A549 (cell line): ENCODE results near the gene TXLNG. TPM values are rescaled to one million over a fixed set of nuclear protein-coding genes. Genes with fewer than 3 reads are reported as not detected.

Experiments used
- ATAC-seq, 2 experiments: fragments of 200-7000 bp in 1 of 2; fragments of >200 bp in 1 of 2; cut with Nextera tagmentation in 1 of 2; cut with Tn5 transposase in 1 of 2; 3 replicates each; pipeline versions ENCODE4 v1.8.0 to v1.9.1; 2018 to 2020; ENCODE audit warnings: mild to moderate bottlenecking in 1 of 2, moderate library complexity in 1 of 2
- CTCF ChIA-PET: fragments of 300-600 bp; sonication (Branson Sonifier 250); formaldehyde crosslinking; extraction: SDS; loops from one replicate; lab custom pipeline; 2021; ENCODE audit warnings: antibody characterized with exemption, inconsistent platforms; lab: Yijun Ruan, JAX
- POLR2A ChIA-PET: fragments of 350-600 bp; formaldehyde crosslinking; extraction: SDS; loops from one replicate; lab custom pipeline; 2021; ENCODE audit warnings: antibody characterized with exemption, inconsistent platforms; lab: Yijun Ruan, JAX
- DNase-seq, 2 experiments: peaks; one replicate each; pipeline versions ENCODE4 v3.0.0 to v3.0.0-alpha.2; 2011 to 2016; ENCODE audit warnings: low read depth in 1 of 2, low spot score in 1 of 2
- FAIRE-seq: peaks from 2 replicates; lab custom pipeline; 2011; peaks lifted over from hg19 to GRCh38; lab: Jason Lieb, UNC
- H3K27ac ChIP-seq, 2 experiments: fragments of >200 bp; sonication (Bioruptor Twin); formaldehyde crosslinking; 3 replicates each; pipeline ENCODE4 v1.5.1; 2016 to 2017
- H3K4me1 ChIP-seq: fragments of >200 bp; sonication (Bioruptor Twin); formaldehyde crosslinking; 3 replicates; pipeline ENCODE4 v1.6.1; 2016
- H3K4me2 ChIP-seq: fragments of >200 bp; sonication (Bioruptor Twin); formaldehyde crosslinking; 3 replicates; pipeline ENCODE4 v1.6.1; 2016
- H3K4me3 ChIP-seq: fragments of >200 bp; sonication (Bioruptor Twin); formaldehyde crosslinking; 3 replicates; pipeline ENCODE4 v1.5.1; 2016
- H3K9me3 ChIP-seq: fragments of >200 bp; sonication (Bioruptor Twin); formaldehyde crosslinking; 3 replicates; pipeline ENCODE4 v1.6.1; 2016
- BHLHE40 ChIP-seq: IDR thresholded peaks from 2 replicates; pipeline ENCODE4 v1.6.1; 2012; ENCODE audit warnings: low read depth, low read length, inconsistent platforms
- CEBPB ChIP-seq, 2 experiments: fragments of >200 bp in 1 of 2; sonication (Bioruptor Twin) in 1 of 2; formaldehyde crosslinking in 1 of 2; IDR thresholded peaks; 2 replicates each; pipeline ENCODE4 v1.6.1; 2012 to 2016
- CHD2 ChIP-seq: fragments of 150-350 bp; IDR thresholded peaks from 2 replicates; pipeline ENCODE4 v1.6.1; 2014; ENCODE audit warnings: low read length; ENCODE audit not compliant: partially characterized antibody
- CHD4 ChIP-seq: fragments of 200-600 bp; sonication (generic); IDR thresholded peaks from 2 replicates; pipeline ENCODE4 v1.6.1; 2016; ENCODE audit warnings: antibody characterized with exemption, mild to moderate bottlenecking, borderline replicate concordance
- EHF ChIP-seq: fragments of 250-450 bp; sonication (Bioruptor Pico); IDR thresholded peaks from 2 replicates; pipeline ENCODE4 v1.5.0; 2020; ENCODE audit warnings: mild to moderate bottlenecking
- EP300 ChIP-seq, 2 experiments: fragments of >200 bp; sonication (Bioruptor Twin); formaldehyde crosslinking; IDR thresholded peaks; 2 replicates in 1 of 2; 3 replicates in 1 of 2; pipeline ENCODE4 v1.6.1; 2016 to 2017
- FOSL2 ChIP-seq, 2 experiments: fragments of 450-650 bp in 1 of 2; fragments of >200 bp in 1 of 2; sonication (Bioruptor Twin) in 1 of 2; formaldehyde crosslinking; IDR thresholded peaks; 2 replicates each; pipeline versions ENCODE4 v1.5.0 to v1.6.1; 2016 to 2020; ENCODE audit warnings: mild to moderate bottlenecking in 1 of 2, moderate library complexity in 1 of 2
- HDAC2 ChIP-seq: fragments of 200-600 bp; sonication (generic); IDR thresholded peaks from 2 replicates; pipeline ENCODE4 v1.6.1; 2016
- HES2 ChIP-seq: fragments of >200 bp; sonication (Bioruptor Twin); formaldehyde crosslinking; IDR thresholded peaks from 2 replicates; pipeline ENCODE4 v1.6.1; 2016
- HMGXB4 ChIP-seq: fragments of 250-450 bp; sonication (Bioruptor Pico); IDR thresholded peaks from 2 replicates; pipeline ENCODE4 v1.5.0; 2021; ENCODE audit warnings: mild to moderate bottlenecking, moderate library complexity, borderline replicate concordance
- HOXA7 ChIP-seq: fragments of 250-450 bp; sonication (Bioruptor Pico); IDR thresholded peaks from 2 replicates; pipeline ENCODE4 v1.5.0; 2020; ENCODE audit warnings: mild to moderate bottlenecking, moderate library complexity
- JUNB ChIP-seq: fragments of >200 bp; sonication (Bioruptor Twin); formaldehyde crosslinking; IDR thresholded peaks from 2 replicates; pipeline ENCODE4 v1.6.1; 2016
- PHF8 ChIP-seq: fragments of 200-600 bp; sonication (generic); IDR thresholded peaks from 2 replicates; pipeline ENCODE4 v1.6.1; 2016; ENCODE audit warnings: low read depth, mild to moderate bottlenecking, antibody characterized with exemption, moderate library complexity, borderline replicate concordance
- POLR2A ChIP-seq: IDR thresholded peaks from 2 replicates; pipeline ENCODE4 v1.6.1; 2012; ENCODE audit warnings: mild to moderate bottlenecking, low read length
- POLR2AphosphoS2 ChIP-seq: conservative IDR thresholded peaks from 2 replicates; pipeline ENCODE4 v1.6.1; 2012; ENCODE audit warnings: low read length, improper control_type of control experiment, inconsistent platforms
- TP53 ChIP-seq: fragments of 250-450 bp; sonication (Bioruptor Pico); IDR thresholded peaks from 2 replicates; pipeline ENCODE4 v1.5.0; 2021; ENCODE audit warnings: mild to moderate bottlenecking, moderate library complexity
- ZFP36 ChIP-seq: fragments of 450-650 bp; IDR thresholded peaks from 2 replicates; pipeline ENCODE4 v1.6.1; 2014; ENCODE audit warnings: borderline replicate concordance; ENCODE audit not compliant: partially characterized antibody
- ZSCAN20 ChIP-seq: fragments of 250-450 bp; sonication (Bioruptor Pico); IDR thresholded peaks from 2 replicates; pipeline ENCODE4 v1.8.0; 2022; ENCODE audit warnings: mild to moderate bottlenecking, moderate library complexity
- WGBS: methylation state at CpG from one replicate; pipeline ENCODE4 v1.1.6; 2017; ENCODE audit errors: missing lambda C conversion rate; 5-methylcytosine and 5-hydroxymethylcytosine counted together
- polyA plus RNA-seq, 4 experiments: library from polyadenylated mRNA; depleted of rRNA in 3 of 4; stranded (reverse); fragments of >200 nt; fragmentation: RNase III in 1 of 4; extraction: RNeasy Plus Mini Kit Qiagen cat#74134 plus additional on column Dnase treatment in 1 of 4; gene quantifications; 2 replicates in 3 of 4; 3 replicates in 1 of 4; pipeline ENCODE4 v1.2.3, GENCODE V29; 2011 to 2017

TXLNG gene
- polyA plus RNA-seq, 2 of the 4 experiments (the other 2 are of a cell fraction) = 16.0 to 36.8 TPM

GRCh38 chrX:16814597-16814996, 28.3 kb downstream of the TXLNG start (continued):
- TF ChIP-seq ZSCAN20 (CRISPR knock-in tag) = no peak
- no peak for TF ChIP-seq CHD2
- no peak for TF ChIP-seq PHF8

- Histone ChIP-seq H3K4me3 (no peak overlapping the region), H3K27ac (no peak overlapping the region), H3K4me1 (peaks cover 8% of the 10 kb centered on the region; the same call in 2 of the 3 replicates), H3K9me3 (no peaks in the 10 kb centered on the region), H3K4me2 (no peak overlapping the region)
- ATAC-seq (no peak), FAIRE-seq (peak; percentile 46), DNase-seq (no peak)
- POLR2A ChIA-PET = no interaction called here
- no peak for TF ChIP-seq FOSL2 (IDR thresholded peaks at IDR 0.05)
- no peak for TF ChIP-seq FOSL2 (CRISPR knock-in tag; IDR thresholded peaks at IDR 0.05)
- no peak for TF ChIP-seq ZFP36
- WGBS = 54% methylated on average over 5 of the region's 5 CpGs
- CTCF ChIA-PET = interaction anchor here (2.3 to 2.8 kb wide), 2 partner anchors 10 to 227 kb away, joined by 7 to 9 read pairs; no protein-coding TSS in a partner anchor
Measured at GRCh38 chrX:16819634-16820033, 33.4 kb downstream of the TXLNG start.

- Histone ChIP-seq H3K9me3 (no peaks in the 10 kb centered on the region), H3K4me3 (no peak overlapping the region), H3K27ac (no peak overlapping the region), H3K4me2 (no peak overlapping the region), H3K4me1 (peaks cover 38% of the 10 kb centered on the region)
- WGBS = 97% methylated on average over 2 of the region's 2 CpGs
- FAIRE-seq (no peak), ATAC-seq (no peak), DNase-seq (no peak)
- ChIA-PET POLR2A (no interaction called here), CTCF (interaction anchor here (1.2 to 6.8 kb wide), 2 partner anchors 224 kb away, joined by 3 to 70 read pairs; no protein-coding TSS in a partner anchor)
- TF ChIP-seq CHD2 = no peak
- TF ChIP-seq TP53 = no peak
- TF ChIP-seq PHF8 = no peak
- TF ChIP-seq POLR2A = no peak
- no peak for TF ChIP-seq POLR2AphosphoS2
- no peak for TF ChIP-seq CHD4
- TF ChIP-seq EP300 (IDR thresholded peaks at IDR 0.05) = no peak
- TF ChIP-seq EHF (CRISPR knock-in tag) = no peak
- no peak for TF ChIP-seq ZFP36
- no peak for TF ChIP-seq HDAC2
- no peak for TF ChIP-seq BHLHE40
- TF ChIP-seq HMGXB4 (CRISPR knock-in tag) = no peak
- TF ChIP-seq JUNB = no peak
- TF ChIP-seq HOXA7 (CRISPR knock-in tag) = no peak
Measured at GRCh38 chrX:16822723-16823122, 36.5 kb downstream of the TXLNG start.

- peak; percentile 27 to 67; a peak in 2 of 4 replicates for TF ChIP-seq CEBPB (IDR thresholded peaks at IDR 0.05)
- no peak for TF ChIP-seq HES2
- TF ChIP-seq FOSL2 (IDR thresholded peaks at IDR 0.05) = no peak
- peak; percentile 46; the same call in 1 of the 2 replicates for TF ChIP-seq FOSL2 (CRISPR knock-in tag; IDR thresholded peaks at IDR 0.05)
- WGBS = 65% methylated on average over 8 of the region's 8 CpGs
- peak overlapping the region; percentile 56 to 80 for H3K27ac ChIP-seq
- H3K9me3 ChIP-seq = no peaks in the 10 kb centered on the region
- peaks cover 39% of the 10 kb centered on the region for H3K4me1 ChIP-seq
- no peak for FAIRE-seq
- peak overlapping the region; percentile 40 for H3K4me2 ChIP-seq
- POLR2A ChIA-PET = interaction anchor here (1.0 kb wide), 1 partner anchor 106 kb away, joined by 3 read pairs; no protein-coding TSS in a partner anchor
- DNase-seq = peak; percentile 33 to 47
- no peak overlapping the region for H3K4me3 ChIP-seq
- CTCF ChIA-PET = interaction anchor here (0.6 to 6.8 kb wide), 31 partner anchors 8 to 415 kb away, joined by 3 to 70 read pairs (median 5); no protein-coding TSS in a partner anchor
- ATAC-seq = peak; percentile 68 to 78
Measured at GRCh38 chrX:16825264-16826035, 39.2 kb downstream of the TXLNG start.
